ENCODE measurements around the gene WBP2NL.

The WBP2NL gene

DNA sequence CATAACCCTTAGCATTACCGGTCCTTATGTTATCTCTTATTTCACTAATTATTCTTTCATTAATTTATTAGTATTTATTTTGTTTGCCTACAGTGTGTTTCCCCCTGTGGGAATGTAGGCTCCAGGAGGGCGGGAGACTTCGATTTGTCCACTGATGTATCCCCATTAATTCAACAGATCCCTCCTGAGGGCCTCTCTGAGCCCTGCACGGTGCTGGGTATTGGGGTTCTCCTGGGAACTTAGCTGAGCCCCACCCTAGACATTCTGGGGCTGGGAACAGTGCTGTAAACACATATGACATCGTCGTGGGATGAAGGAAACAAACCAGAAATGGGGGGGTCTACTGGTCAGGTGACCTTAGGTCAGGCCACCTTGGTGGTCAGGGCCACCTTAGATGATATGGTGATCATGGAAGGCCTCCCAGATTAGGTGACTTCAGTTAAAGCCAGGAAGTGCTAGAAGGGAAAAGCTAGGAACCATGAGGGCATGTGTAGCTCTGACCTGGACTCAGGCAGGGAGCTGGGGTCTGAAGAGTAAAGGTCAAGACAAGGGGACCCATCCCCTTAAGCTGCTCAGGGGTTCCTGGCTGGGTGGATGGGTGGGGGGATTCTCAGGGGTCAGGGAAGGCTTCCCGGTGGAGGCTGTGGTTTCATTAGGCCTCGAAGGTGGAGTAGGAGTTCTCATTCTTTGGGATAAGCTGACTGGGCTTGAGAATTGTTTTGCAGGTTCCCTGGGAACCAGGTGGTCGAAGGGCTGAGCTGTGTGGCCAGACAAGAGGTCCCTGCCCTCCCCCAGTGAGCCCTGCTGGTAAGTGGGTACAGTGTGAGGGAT is 76.5 kb downstream of the WBP2NL start:
- DNase-seq: no peak

DNA sequence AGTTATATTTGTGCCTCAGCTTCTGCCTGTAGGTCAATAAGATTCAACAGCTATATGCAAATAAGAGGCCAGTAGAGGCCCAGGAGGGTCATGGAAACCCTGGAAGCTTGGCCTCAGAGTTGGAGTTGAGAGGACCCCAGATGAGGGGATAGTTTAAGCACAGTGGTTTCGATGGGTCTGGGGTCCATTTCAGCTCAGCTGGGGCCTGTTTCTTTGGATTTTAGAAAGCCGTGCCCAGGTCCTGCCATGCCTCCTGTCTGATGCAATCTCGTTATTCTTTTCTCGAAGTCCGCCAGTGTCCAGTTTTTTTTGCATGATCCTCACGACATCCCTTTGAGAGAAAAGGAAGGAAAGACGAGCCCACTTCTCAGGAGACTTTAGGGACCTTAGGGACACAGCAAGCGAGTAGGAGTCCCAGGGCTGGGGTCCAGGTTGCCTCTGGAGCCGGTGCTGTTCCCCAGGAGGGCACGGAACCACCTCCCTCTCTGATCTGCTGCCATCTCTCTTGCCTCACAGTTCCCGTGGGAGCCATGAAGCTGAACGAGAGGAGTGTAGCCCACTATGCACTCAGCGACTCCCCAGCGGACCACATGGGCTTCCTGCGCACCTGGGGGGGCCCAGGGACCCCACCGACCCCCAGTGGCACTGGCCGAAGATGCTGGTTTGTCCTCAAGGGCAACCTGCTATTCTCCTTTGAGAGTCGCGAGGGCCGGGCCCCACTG is 78.3 kb downstream of the WBP2NL start:
- DNase-seq: no peak

DNA sequence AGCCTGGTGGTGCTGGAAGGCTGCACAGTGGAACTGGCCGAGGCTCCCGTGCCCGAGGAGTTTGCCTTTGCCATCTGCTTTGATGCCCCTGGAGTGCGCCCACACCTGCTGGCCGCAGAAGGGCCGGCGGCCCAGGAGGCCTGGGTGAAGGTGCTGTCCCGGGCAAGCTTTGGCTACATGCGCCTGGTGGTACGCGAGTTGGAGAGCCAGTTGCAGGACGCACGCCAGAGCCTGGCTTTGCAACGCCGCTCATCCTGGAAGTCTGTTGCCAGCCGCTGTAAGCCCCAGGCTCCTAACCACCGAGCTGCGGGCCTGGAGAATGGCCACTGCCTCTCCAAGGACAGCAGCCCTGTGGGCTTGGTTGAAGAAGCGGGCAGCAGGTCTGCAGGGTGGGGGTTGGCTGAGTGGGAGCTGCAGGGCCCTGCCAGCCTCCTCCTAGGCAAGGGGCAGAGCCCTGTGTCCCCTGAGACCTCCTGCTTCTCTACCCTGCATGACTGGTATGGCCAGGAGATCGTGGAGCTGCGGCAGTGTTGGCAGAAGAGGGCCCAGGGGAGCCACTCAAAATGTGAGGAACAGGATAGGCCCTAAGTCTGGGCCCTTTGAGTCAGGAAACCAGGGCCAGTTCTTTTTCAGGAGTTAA is 79.0 kb downstream of the WBP2NL start:
- no peak for DNase-seq
